Measurements from ENCODE around the gene LGALS7B.
"Not testable (repeated sequence)": the region's sequence is repeated elsewhere in the genome, so short reads cannot be mapped to it uniquely, and the experiment has no call there.

DNA sequence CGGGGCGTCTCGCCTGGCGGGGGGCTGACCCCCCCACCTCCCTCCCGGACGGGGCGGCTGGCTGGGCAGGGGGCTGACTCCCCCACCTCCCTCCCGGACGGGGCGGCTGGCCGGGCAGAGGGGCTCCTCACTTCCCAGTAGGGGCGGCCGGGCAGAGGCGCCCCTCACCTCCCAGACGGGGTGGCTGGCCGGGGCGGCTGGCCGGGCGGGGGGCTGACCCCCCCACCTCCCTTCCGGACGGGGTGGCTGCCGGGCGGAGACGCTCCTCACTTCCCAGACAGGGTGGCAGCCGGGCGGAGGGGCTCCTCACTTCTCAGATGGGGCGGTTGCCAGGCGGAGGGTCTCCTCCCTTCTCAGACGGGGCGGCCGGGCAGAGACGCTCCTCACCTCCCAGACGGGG is 8.8 kb downstream of the LGALS7B start:
- TF ChIP-seq, protein P1, sequence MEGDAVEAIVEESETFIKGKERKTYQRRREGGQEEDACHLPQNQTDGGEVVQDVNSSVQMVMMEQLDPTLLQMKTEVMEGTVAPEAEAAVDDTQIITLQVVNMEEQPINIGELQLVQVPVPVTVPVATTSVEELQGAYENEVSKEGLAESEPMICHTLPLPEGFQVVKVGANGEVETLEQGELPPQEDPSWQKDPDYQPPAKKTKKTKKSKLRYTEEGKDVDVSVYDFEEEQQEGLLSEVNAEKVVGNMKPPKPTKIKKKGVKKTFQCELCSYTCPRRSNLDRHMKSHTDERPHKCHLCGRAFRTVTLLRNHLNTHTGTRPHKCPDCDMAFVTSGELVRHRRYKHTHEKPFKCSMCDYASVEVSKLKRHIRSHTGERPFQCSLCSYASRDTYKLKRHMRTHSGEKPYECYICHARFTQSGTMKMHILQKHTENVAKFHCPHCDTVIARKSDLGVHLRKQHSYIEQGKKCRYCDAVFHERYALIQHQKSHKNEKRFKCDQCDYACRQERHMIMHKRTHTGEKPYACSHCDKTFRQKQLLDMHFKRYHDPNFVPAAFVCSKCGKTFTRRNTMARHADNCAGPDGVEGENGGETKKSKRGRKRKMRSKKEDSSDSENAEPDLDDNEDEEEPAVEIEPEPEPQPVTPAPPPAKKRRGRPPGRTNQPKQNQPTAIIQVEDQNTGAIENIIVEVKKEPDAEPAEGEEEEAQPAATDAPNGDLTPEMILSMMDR (IDR thresholded peaks at IDR 0.05): not testable (repeated sequence)
- TF ChIP-seq EZH2 (IDR thresholded peaks at IDR 0.05; ENCODE audit: borderline replicate concordance, insufficient read depth, low read depth, low read length, poor library complexity, severe bottlenecking): not testable (repeated sequence)

Data from B cell (primary cell).